GM18870 (cell line): ENCODE results near the gene DXO.
"Not testable (repeated sequence)": the region's sequence is repeated elsewhere in the genome, so short reads cannot be mapped to it uniquely, and the experiment has no call there.

Source experiments
- ATAC-seq: cut with Tn5 transposase; IDR thresholded peaks from one replicate; pipeline ENCODE4 v1.9.1; 2021; ENCODE audit warnings: moderate library complexity; ENCODE audit not compliant: unreplicated experiment

DXO gene

DNA sequence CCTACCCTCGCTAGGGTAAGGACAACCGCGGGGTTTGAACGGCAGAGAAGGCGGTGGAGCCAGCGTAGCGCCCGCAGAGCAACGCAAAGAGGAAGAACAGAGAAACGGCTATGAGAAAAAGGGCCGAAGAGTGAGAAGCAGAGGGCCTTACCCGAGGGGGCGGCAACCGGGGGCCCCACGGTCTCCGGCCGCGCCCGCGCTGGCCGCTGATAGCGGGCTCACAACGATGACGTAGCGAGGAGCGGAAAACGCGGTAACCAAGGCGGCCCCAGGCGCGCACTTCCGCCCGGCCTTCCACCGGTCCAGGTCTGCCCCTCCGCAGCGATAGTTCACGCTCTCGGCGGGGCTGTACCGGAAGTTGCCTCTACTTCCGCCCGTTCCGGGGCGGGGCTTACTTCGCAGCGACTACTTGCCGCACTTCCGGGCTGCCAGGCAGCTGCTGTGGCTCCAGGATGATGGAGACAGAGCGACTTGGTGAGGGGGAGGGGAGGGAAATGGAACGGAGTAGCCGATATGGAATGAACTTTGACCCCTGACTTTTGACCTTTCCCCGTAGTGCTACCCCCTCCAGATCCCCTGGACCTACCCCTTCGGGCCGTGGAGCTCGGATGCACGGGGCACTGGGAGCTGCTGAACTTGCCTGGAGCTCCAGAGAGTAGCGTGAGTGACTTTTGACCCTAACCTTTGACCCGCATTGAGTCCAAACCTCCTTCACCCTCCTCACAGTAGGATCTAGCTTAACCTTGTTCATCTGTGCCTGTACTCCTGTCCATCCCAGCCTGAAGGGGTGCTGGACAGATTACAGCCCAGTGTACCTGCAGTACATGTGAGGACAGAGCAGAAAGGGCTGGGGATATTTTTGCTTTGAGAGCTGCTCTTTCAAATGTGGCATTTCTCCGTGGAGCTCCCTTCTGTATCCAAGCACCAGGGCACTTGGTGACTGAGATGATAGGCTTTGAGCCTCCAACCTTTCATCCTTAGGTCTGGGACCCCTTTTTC lies 12.9 kb downstream of the DXO start, which contains the start of the genes NELFE and SKIC2:
Gene NELFE (minus strand): TSS at position 231 of the 999 bp plus-strand sequence. CDS start 525 bp downstream, outside the sequence.
Gene SKIC2 (plus strand): TSS at position 435 of the 999 bp plus-strand sequence. CDS start 18 bp downstream, at position 453.
- ATAC-seq = peak; percentile 79

DNA sequence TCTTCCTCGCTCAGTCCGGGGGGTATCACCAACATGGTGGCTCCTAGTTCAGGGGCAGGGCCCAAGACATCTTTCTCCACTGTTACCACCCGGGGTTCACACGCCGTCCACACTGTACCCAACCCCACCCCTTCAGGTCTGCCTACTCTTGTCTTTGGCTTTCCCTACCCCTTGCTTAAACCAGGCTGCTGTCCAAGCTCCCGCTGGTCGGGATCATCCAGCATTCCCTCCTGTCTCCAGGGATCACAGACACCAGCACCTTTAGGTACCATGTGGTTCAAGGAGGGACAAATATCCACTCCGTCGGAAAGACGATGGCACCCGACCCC lies 13.6 kb downstream of the DXO start:
- ATAC-seq = no peak

DNA sequence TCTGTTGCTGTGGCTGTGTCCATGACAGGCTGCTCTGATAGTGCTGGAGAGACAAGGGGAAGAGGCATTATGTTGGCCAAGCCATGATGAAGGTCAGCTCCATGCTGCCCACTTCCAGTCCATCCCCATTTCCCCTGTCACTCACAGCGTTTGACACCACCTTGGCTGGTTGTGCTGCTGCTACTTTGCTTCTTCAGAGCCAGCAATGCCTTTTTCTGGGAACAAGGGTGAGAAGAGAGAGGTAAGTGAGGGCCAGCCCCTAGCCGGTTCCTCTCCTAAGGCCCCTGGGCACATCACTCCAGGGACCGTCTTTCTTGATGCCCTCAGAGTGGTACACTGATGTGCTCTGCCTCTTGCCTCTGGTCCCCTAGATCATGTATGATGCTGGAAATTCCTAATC lies 15.1 kb downstream of the DXO start:
- ATAC-seq = no peak

DNA sequence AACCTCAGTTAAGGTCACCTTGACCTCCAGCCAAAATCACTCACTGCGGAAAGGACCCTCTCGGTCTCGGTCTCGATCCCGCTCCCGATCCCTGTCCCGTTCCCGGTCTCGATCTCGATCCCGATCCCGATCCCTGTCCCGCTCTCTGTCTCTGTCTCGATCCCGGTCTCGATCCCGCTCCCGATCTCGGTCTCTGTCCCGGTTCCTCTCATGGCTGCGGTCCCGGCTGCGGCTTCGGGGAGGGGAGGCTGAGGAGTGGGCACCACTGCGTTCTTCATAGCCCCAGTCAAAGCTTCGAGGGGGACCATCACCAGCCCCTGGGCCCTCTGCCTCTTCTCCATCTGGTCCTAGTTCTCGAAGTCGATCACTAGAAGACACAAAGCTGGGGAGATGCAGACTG lies 17.4 kb downstream of the DXO start:
- ATAC-seq = no peak

DNA sequence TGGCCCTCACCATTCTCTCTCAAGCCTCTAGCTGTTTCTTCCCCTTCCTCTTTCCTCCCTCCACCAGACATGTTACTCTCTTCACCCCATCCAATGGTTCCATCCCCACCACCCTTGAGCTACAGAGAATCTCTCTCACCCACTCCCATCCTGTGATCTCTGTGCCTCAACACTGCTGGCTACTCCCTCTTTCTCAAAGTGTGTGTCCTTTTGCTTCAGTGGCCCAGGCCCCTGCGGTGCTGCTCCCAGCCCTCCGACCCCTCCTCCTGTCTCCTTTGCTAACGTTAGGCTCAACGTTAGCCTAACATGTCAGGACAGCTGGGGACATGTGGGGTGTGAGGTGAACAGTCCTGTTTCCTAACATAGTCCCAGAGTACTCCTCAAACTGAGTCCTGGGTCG lies 19.0 kb downstream of the DXO start:
- ATAC-seq = no peak

DNA sequence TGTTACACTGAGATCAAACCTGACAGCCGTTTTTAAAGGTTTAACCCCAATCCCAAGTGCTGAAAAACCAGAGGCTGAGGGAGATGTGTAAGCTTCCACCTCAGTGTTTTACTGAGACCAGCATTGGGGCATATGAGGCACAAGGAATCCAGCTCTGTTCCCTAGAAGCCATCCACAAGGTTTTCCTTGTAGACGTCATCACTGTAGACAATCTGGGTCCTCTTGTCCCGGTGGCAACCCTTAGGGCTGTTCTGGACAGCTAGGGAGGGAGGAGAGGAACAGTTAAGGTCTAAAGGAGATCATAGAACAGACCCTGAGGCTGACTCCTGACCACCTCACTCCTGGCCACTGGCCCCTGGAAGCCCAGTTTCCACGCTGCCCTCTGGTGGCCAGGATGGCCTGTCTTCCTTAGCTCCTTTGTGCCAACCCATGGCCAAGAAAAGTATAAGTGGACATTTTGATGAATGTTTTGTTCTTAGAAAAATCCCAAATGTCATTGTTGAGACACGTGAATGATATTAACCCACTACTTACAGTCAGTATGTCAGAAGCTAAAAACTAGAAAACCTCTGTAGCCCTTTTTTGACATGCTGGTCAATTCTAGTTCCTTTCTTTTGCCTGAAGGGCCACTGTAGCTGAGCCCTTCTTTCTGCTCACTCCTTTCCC lies 19.7 kb downstream of the DXO start:
- ATAC-seq = no peak

DNA sequence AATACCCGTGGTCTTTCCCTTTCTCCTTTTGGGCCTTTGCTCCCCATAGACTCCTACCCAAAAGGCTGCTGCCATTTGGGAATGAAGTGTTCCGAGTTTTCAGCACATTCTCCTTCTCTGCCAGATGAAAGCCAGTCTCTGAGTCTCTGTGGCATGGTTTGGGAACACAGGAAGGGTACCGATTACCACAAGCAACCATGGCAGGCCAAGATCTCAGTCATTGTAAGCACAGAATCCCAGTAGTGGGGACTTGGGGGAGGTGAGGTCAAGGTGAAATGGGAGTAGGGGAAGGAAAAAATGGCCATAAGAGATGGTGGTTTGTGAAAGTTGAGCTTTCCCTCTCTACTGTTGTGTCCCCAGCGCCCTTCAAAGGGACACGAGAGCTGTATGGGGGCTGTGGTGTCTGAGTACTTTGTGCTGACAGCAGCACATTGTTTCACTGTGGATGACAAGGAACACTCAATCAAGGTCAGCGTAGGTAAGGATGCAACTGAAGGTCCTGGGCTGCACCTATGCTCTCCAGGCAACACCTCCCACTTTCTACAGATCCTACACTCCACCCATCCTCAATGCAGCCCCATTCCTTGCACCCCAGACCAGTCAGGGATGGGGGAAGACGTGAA lies 21.9 kb downstream of the DXO start:
- no peak for ATAC-seq

DNA sequence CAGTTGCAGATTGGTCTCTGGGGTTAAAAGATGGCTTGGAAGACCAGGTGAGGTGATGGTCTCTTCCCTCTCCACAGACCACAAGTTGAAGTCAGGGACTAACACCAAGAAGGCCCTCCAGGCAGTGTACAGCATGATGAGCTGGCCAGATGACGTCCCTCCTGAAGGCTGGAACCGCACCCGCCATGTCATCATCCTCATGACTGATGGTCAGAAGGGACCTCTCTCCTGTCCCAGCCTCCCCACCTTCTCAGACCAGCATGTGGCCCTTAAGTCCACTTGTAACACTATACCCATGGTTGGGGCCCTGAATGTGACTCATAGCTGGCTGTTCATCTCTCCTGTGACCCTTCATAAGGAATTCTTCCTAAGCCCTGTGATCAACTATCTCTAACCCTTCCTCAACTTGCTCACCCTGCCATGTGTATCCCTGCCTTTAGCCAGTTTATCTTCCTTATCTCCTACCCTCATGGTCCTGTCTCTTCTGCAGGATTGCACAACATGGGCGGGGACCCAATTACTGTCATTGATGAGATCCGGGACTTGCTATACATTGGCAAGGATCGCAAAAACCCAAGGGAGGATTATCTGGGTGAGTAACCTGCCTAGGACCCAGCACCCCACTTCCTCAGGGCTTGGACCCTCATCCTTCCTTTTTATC lies 23.1 kb downstream of the DXO start:
- no peak for ATAC-seq

DNA sequence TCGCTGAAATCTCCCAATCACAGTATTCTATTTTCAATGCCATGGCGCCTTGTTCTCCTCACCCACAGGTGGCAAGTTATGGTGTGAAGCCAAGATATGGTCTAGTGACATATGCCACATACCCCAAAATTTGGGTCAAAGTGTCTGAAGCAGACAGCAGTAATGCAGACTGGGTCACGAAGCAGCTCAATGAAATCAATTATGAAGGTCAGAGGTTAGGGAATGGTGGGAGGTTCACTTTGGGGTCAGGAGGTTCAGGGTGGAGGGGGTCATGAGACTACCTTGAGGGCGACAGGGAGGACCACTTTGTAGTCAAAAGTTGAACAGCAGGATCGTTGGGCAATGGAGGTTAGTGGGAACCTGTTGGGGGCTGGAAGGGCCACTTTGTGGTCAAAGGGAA lies 23.6 kb downstream of the DXO start:
- no peak for ATAC-seq

DNA sequence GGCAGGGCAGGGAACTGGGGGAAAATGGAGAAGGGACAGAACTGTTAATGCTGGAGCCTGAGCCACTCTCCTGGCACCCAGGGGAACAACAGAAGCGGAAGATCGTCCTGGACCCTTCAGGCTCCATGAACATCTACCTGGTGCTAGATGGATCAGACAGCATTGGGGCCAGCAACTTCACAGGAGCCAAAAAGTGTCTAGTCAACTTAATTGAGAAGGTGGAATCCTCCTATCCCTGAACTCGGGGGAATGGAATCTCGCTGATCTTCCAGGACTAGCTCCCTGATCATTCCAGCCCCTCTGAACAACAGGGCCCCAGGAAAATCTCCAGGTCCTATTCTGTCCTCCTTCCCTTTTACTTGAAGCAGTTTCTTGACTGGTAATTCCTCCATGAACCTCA lies 24.1 kb downstream of the DXO start:
- no peak for ATAC-seq

DNA sequence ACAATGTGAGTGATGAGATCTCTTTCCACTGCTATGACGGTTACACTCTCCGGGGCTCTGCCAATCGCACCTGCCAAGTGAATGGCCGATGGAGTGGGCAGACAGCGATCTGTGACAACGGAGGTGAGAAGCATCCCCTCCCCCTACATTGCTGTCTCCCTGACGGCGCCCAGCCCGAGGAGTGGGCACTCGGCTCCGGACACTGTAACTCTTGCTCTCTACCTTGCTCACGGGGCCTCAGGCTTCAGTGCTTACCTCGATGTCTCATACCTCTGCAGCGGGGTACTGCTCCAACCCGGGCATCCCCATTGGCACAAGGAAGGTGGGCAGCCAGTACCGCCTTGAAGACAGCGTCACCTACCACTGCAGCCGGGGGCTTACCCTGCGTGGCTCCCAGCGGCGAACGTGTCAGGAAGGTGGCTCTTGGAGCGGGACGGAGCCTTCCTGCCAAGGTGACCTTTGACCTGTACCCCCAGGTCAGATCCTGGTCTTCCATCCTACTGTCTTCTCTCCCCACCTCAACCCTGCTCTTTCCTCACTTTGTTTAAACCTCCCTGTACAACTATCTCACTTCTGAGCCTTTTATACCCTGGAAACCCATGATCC lies 24.8 kb downstream of the DXO start:
- no peak for ATAC-seq

DNA sequence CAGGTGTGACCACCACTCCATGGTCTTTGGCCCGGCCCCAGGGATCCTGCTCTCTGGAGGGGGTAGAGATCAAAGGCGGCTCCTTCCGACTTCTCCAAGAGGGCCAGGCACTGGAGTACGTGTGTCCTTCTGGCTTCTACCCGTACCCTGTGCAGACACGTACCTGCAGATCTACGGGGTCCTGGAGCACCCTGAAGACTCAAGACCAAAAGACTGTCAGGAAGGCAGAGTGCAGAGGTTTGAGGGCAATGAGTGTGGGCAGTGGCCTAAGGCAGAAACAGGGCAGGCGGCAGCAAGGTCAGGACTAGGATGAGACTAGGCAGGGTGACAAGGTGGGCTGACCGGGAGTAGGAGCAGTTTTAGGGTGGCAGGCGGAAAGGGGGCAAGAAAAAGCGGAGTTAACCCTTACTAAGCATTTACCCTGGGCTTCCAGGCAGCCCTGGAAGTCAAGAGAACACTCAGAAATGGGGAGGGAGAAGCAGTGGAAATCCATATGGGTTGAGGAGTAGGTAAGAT lies 25.5 kb downstream of the DXO start:
- no peak for ATAC-seq

DNA sequence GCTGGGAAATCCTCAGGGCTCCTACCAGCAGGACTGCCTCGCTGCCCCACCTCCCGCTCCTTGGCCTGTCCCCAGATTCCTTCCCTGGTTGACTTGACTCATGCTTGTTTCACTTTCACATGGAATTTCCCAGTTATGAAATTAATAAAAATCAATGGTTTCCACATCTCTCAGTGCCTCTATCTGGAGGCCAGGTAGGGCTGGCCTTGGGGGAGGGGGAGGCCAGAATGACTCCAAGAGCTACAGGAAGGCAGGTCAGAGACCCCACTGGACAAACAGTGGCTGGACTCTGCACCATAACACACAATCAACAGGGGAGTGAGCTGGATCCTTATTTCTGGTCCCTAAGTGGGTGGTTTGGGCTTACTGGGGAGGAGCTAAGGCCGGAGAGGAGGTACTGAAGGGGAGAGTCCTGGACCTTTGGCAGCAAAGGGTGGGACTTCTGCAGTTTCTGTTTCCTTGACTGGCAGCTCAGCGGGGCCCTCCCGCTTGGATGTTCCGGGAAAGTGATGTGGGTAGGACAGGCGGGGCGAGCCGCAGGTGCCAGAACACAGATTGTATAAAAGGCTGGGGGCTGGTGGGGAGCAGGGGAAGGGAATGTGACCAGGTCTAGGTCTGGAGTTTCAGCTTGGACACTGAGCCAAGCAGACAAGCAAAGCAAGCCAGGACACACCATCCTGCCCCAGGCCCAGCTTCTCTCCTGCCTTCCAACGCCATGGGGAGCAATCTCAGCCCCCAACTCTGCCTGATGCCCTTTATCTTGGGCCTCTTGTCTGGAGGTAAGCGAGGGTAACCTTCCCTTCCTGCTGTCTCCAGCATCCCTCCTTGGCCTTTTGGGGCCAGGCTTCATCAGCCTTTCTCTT lies 26.2 kb downstream of the DXO start, which contains the start of gene CFB:
Gene CFB (plus strand): TSS at position 589 of the 863 bp plus-strand sequence. CDS start 127 bp downstream, at position 716.
- ATAC-seq = no peak

DNA sequence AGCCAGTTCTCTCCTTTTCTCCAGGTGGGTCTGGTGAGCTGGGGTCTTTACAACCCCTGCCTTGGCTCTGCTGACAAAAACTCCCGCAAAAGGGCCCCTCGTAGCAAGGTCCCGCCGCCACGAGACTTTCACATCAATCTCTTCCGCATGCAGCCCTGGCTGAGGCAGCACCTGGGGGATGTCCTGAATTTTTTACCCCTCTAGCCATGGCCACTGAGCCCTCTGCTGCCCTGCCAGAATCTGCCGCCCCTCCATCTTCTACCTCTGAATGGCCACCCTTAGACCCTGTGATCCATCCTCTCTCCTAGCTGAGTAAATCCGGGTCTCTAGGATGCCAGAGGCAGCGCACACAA lies 26.8 kb downstream of the DXO start:
- no peak for ATAC-seq

DNA sequence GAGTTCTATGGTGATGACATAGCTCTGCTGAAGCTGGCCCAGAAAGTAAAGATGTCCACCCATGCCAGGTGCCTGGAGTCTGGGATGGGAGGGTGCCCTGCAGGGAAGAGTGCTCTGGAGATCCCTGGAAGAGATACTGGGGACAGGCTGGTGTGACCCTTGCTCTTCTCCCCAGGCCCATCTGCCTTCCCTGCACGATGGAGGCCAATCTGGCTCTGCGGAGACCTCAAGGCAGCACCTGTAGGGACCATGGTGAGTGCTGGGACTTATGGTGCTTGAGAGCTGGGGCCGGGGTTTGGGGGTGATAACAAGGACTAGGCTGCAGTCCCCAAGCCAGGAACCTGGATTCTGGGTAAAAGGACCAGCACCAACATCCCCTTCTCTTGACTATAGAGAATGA lies 28.2 kb downstream of the DXO start:
- no peak for ATAC-seq

DNA sequence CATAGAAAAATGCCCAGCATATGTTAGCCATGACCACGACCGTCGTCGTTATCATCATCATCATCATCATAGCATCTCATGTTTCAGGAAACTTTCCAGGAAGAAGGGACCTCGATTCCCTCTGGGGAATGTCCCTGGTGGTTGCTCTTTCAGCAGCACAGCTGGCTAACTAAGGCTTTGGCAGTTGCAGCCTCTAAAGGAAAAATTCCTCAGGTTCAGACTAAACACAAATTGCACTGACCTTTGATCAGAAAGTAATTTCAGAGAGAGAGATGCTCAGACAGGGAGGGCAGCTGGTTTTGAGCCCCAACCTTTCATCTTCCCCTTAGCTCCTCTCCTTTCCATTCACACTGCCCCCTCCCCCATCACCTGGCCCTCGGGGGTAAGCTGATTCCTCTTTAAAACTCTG lies 31.7 kb downstream of the DXO start:
- ATAC-seq = no peak

DNA sequence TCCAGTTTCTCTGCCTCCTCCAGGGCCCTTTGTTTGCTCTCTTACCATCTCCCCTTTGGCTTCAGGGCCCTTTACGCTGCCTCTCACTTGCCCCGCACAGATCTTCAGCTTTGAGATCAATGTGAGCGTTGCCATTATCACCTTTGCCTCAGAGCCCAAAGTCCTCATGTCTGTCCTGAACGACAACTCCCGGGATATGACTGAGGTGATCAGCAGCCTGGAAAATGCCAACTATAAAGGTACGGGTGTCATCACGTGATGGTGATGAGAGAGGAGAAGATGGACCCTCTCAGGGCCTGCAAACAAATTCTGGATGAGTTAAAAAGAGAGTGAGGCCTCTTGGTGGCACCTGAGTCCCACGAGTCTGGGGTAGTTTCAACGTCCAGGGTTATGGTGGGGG lies 36.1 kb downstream of the DXO start:
- ATAC-seq = no peak

DNA sequence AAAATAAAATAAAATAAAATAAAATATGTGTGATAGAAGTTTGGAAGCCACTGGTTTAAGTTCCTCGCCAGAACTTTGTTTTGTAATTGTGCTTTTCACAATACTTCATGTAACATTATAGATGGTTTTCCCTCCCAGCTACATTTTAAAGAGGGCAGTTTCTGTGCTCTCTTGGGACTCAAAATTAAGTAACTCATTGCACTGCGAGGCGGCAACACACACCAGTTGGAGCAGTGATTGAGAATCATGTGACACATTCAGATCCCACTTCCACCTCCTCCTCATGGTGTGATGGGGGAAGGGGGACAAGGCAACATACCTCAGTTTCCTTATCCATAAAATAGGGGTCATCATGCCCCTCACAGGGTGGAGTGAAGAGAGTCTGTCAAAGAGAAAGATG lies 36.9 kb downstream of the DXO start:
- ATAC-seq = no peak

DNA sequence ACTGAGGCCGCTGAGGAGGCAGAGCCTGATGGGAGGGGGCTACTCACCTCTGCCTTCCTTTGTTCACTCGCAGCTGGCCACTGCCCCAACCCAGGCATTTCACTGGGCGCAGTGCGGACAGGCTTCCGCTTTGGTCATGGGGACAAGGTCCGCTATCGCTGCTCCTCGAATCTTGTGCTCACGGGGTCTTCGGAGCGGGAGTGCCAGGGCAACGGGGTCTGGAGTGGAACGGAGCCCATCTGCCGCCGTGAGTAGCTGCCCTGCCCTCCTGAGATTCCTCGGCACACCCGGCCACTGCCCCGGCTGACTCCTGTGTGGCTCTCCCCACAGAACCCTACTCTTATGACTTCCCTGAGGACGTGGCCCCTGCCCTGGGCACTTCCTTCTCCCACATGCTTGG lies 38.4 kb downstream of the DXO start:
- no peak for ATAC-seq

DNA sequence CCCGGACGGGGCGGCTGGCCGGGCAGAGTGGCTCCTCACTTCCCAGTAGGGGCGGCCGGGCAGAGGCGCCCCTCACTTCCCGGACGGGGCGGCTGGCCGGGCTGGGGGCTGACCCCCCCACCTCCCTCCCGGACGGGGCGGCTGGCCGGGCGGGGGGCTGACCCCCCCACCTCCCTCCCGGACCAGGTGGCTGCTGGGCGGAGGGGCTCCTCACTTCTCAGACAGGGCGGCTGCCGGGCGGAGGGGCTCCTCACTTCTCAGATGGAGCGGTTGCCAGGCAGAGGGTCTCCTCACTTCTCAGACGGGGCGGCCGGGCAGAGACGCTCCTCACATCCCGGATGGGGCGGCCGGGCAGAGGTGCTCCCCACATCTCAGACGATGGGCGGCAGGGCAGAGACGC lies 39.8 kb downstream of the DXO start:
- ATAC-seq = not testable (repeated sequence)
